ENCODE measurements around the gene HOXB6.

The HOXB6 gene

GRCh38 chr17:48615047-48615962, 10.5 kb upstream of the HOXB6 start, which contains the start of gene HOXB8:
Gene HOXB8 (minus strand): TSS chr17:48615292. CDS start chr17:48614704, 588 bp downstream.
- no peak for DNase-seq (ENCODE audit: low read depth)
- no peak for TF ChIP-seq CTCF (IDR thresholded peaks at IDR 0.05; ENCODE audit: low read depth, low read length, missing control alignments)
- H3K4me3 ChIP-seq (ENCODE audit: low read depth, low read length) = no peak within 1 kb of the TSS

- no peak overlapping the region for H3K4me3 ChIP-seq (ENCODE audit: low read depth, low read length)
Measured at GRCh38 chr17:48613862-48614694, 9.3 kb upstream of the HOXB6 start.

GRCh38 chr17:48612854-48613691, 8.3 kb upstream of the HOXB6 start:
- peak overlapping the region; percentile 34 for H3K4me3 ChIP-seq (ENCODE audit: low read depth, low read length)
- TF ChIP-seq CTCF (IDR thresholded peaks at IDR 0.05; ENCODE audit: low read depth, low read length, missing control alignments) = peak; percentile 29
- DNase-seq (ENCODE audit: low read depth) = no peak

More at GRCh38 chr17:48613862-48614694, 9.3 kb upstream of the HOXB6 start:
- no peak for TF ChIP-seq CTCF (IDR thresholded peaks at IDR 0.05; ENCODE audit: low read depth, low read length, missing control alignments)
- no peak for DNase-seq (ENCODE audit: low read depth)

- DNase-seq (ENCODE audit: low read depth) = no peak
- no peak for TF ChIP-seq CTCF (IDR thresholded peaks at IDR 0.05; ENCODE audit: low read depth, low read length, missing control alignments)
- peak overlapping the region; percentile 34 for H3K4me3 ChIP-seq (ENCODE audit: low read depth, low read length)
Measured at GRCh38 chr17:48612456-48612853, 7.7 kb upstream of the HOXB6 start.

- no peak for DNase-seq (ENCODE audit: low read depth)
- TF ChIP-seq CTCF (IDR thresholded peaks at IDR 0.05; ENCODE audit: low read depth, low read length, missing control alignments) = no peak
- peak overlapping the region; percentile 60 for H3K4me3 ChIP-seq (ENCODE audit: low read depth, low read length)
Measured at GRCh38 chr17:48611681-48612455, 7.1 kb upstream of the HOXB6 start.

- TF ChIP-seq CTCF (IDR thresholded peaks at IDR 0.05; ENCODE audit: low read depth, low read length, missing control alignments) = no peak
- no peak for DNase-seq (ENCODE audit: low read depth)
- peak overlapping the region; percentile 60 for H3K4me3 ChIP-seq (ENCODE audit: low read depth, low read length)
Measured at GRCh38 chr17:48611213-48611612, 6.4 kb upstream of the HOXB6 start.
